ENCODE measurements around the gene TNMD.
A peak's percentile ranks its signal among the peaks of the same experiment; 100 is the strongest.

The TNMD gene

GRCh38 chrX:100623001-100623400 is 38.3 kb downstream of the TNMD start:
- ATAC-seq (ENCODE audit: low read depth), result no peak
- Histone ChIP-seq H3K4me3 (ENCODE audit: severe bottlenecking) (no peak overlapping the region), H3K9me3 (ENCODE audit: severe bottlenecking) (no peaks in the 10 kb centered on the region), H3K4me1 (ENCODE audit: insufficient read depth, poor library complexity, severe bottlenecking) (no peaks in the 10 kb centered on the region), H3K27ac (ENCODE audit: poor library complexity, severe bottlenecking) (no peak overlapping the region), H3K36me3 (ENCODE audit: low read depth) (no peaks in the 10 kb centered on the region), H3K27me3 (ENCODE audit: insufficient read depth, poor library complexity, severe bottlenecking) (no peaks in the 10 kb centered on the region)
- TF ChIP-seq CTCF (IDR thresholded peaks at IDR 0.05; ENCODE audit: poor library complexity, severe bottlenecking), result no peak
- no peak for DNase-seq (ENCODE audit: low spot score)

- TF ChIP-seq CTCF (IDR thresholded peaks at IDR 0.05; ENCODE audit: poor library complexity, severe bottlenecking), result no peak
Measured at GRCh38 chrX:100625985-100626491, 41.3 kb downstream of the TNMD start.

GRCh38 chrX:100635040-100635439 is 50.3 kb downstream of the TNMD start:
- Histone ChIP-seq H3K27me3 (ENCODE audit: insufficient read depth, poor library complexity, severe bottlenecking) (no peaks in the 10 kb centered on the region), H3K9me3 (ENCODE audit: severe bottlenecking) (no peaks in the 10 kb centered on the region), H3K27ac (ENCODE audit: poor library complexity, severe bottlenecking) (no peak overlapping the region), H3K36me3 (ENCODE audit: low read depth) (no peaks in the 10 kb centered on the region), H3K4me3 (ENCODE audit: severe bottlenecking) (no peak overlapping the region), H3K4me1 (ENCODE audit: insufficient read depth, poor library complexity, severe bottlenecking) (no peaks in the 10 kb centered on the region)
- DNase-seq (ENCODE audit: low spot score), result no peak
- no peak for TF ChIP-seq CTCF (IDR thresholded peaks at IDR 0.05; ENCODE audit: poor library complexity, severe bottlenecking)
- no peak for ATAC-seq (ENCODE audit: low read depth)

More at GRCh38 chrX:100625985-100626491, 41.3 kb downstream of the TNMD start:
- no peak overlapping the region for H3K4me3 ChIP-seq (ENCODE audit: severe bottlenecking)
- no peak overlapping the region for H3K27ac ChIP-seq (ENCODE audit: poor library complexity, severe bottlenecking)
- ATAC-seq (ENCODE audit: low read depth) (no peak), DNase-seq (ENCODE audit: low spot score) (no peak)
- H3K36me3 ChIP-seq (ENCODE audit: low read depth), result no peaks in the 10 kb centered on the region
- H3K27me3 ChIP-seq (ENCODE audit: insufficient read depth, poor library complexity, severe bottlenecking), result no peaks in the 10 kb centered on the region
- no peaks in the 10 kb centered on the region for H3K4me1 ChIP-seq (ENCODE audit: insufficient read depth, poor library complexity, severe bottlenecking)
- no peaks in the 10 kb centered on the region for H3K9me3 ChIP-seq (ENCODE audit: severe bottlenecking)

- H3K9me3 ChIP-seq (ENCODE audit: severe bottlenecking), result no peaks in the 10 kb centered on the region
- peak; percentile 51 for ATAC-seq (ENCODE audit: low read depth)
- H3K27me3 ChIP-seq (ENCODE audit: insufficient read depth, poor library complexity, severe bottlenecking), result no peaks in the 10 kb centered on the region
- peak overlapping the region; percentile 14 for H3K27ac ChIP-seq (ENCODE audit: poor library complexity, severe bottlenecking)
- no peaks in the 10 kb centered on the region for H3K36me3 ChIP-seq (ENCODE audit: low read depth)
- peak overlapping the region; percentile 76 for H3K4me3 ChIP-seq (ENCODE audit: severe bottlenecking)
- H3K4me1 ChIP-seq (ENCODE audit: insufficient read depth, poor library complexity, severe bottlenecking), result no peaks in the 10 kb centered on the region
- TF ChIP-seq CTCF (IDR thresholded peaks at IDR 0.05; ENCODE audit: poor library complexity, severe bottlenecking), result no peak
- DNase-seq (ENCODE audit: low spot score), result no peak
Measured at GRCh38 chrX:100635989-100636320, 51.2 kb downstream of the TNMD start.

- Histone ChIP-seq H3K36me3 (ENCODE audit: low read depth) (no peaks in the 10 kb centered on the region), H3K4me1 (ENCODE audit: insufficient read depth, poor library complexity, severe bottlenecking) (peaks cover under 1% of the 10 kb centered on the region), H3K27ac (ENCODE audit: poor library complexity, severe bottlenecking) (peak within 1 kb of the TSS; percentile 14), H3K9me3 (ENCODE audit: severe bottlenecking) (no peaks in the 10 kb centered on the region), H3K4me3 (ENCODE audit: severe bottlenecking) (peak within 1 kb of the TSS; percentile 76), H3K27me3 (ENCODE audit: insufficient read depth, poor library complexity, severe bottlenecking) (no peaks in the 10 kb centered on the region)
- ATAC-seq (ENCODE audit: low read depth), result peak; percentile 99
- TF ChIP-seq CTCF (IDR thresholded peaks at IDR 0.05; ENCODE audit: poor library complexity, severe bottlenecking), result peak; percentile 63
- DNase-seq (ENCODE audit: low spot score), result peak; percentile 66
Measured at GRCh38 chrX:100636321-100636991, 51.7 kb downstream of the TNMD start, which contains the start of gene TSPAN6. TSPAN6 (minus strand) TSS chrX:100636806; CDS start chrX:100636694, 112 bp downstream.
